ENCODE data around the gene TFEC.

The TFEC gene

DNA sequence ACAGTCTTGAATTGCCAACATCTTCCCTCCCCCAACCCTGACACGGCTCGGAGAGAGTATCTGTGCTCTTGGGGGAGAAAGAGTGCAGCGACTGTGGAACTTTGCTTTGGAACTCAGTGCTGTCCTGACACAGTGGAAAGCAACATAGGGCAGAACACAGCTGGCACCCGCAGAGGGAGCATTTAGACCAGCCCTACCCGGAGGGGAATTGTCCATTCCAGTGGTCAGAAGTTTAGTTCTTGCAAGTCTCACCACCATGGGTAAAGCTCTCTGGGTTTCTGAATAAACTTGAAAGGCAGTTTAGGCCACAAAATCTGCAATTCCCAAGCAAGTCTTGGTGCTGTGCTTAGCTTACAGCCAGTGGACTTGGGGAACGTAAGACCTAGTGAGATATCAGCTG is 34.9 kb downstream of the TFEC start:
- Histone ChIP-seq H3K27me3 (ENCODE audit: control insufficient read depth, low read length) (no peaks in the 10 kb centered on the region), H3K4me3 (ENCODE audit: low read length) (no peak overlapping the region), H3K9me3 (ENCODE audit: control insufficient read depth, insufficient read depth, low read length) (no peaks in the 10 kb centered on the region), H4K20me1 (ENCODE audit: control insufficient read depth, insufficient read depth, low read depth, low read length) (no peaks in the 10 kb centered on the region), H3K27ac (ENCODE audit: low read depth, low read length) (no peak overlapping the region), H3K9me2 (replicated peaks; ENCODE audit: control insufficient read depth, low read length) (no peaks in the 10 kb centered on the region), H3K4me2 (ENCODE audit: low read length) (no peak overlapping the region), H3F3A (ENCODE audit: control insufficient read depth, insufficient read depth) (no peaks in the 10 kb centered on the region), H3K79me2 (ENCODE audit: control insufficient read depth, low read length) (no peaks in the 10 kb centered on the region), H3K36me3 (ENCODE audit: control insufficient read depth, low read length) (no peaks in the 10 kb centered on the region), H3K4me1 (ENCODE audit: control insufficient read depth, low read length) (no peaks in the 10 kb centered on the region)
- TF ChIP-seq CTCF (IDR thresholded peaks at IDR 0.05; ENCODE audit: low read depth, low read length, poor library complexity, severe bottlenecking) (no peak), EZH2phosphoT487 (IDR thresholded peaks at IDR 0.05; ENCODE audit: borderline replicate concordance, low read length) (no peak)

DNA sequence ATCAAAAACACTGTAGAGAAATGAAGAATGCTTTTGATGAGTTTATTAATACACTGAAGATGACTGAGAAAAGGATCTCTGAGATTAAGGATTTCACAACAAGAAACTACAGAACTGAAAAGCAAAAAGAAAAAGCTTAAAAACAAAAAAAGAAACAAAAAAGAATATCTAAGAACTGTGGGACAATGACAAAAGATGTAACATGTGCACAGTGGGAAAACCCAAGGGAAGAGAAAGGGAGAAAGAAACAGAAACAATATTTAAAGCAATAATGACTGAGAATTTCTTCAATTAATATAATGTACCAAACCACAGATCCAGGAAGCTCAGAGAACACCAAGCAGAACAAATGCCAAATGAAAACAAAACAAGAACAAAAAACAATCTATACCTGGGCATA is 42.2 kb downstream of the TFEC start:
- Histone ChIP-seq H3F3A (ENCODE audit: control insufficient read depth, insufficient read depth) (no peaks in the 10 kb centered on the region), H3K9me3 (ENCODE audit: control insufficient read depth, insufficient read depth, low read length) (no peaks in the 10 kb centered on the region), H3K4me2 (ENCODE audit: low read length) (no peak overlapping the region), H3K9me2 (replicated peaks; ENCODE audit: control insufficient read depth, low read length) (no peaks in the 10 kb centered on the region), H3K4me1 (ENCODE audit: control insufficient read depth, low read length) (no peaks in the 10 kb centered on the region), H3K27ac (ENCODE audit: low read depth, low read length) (no peak overlapping the region), H3K27me3 (ENCODE audit: control insufficient read depth, low read length) (no peaks in the 10 kb centered on the region), H3K36me3 (ENCODE audit: control insufficient read depth, low read length) (no peaks in the 10 kb centered on the region), H3K4me3 (ENCODE audit: low read length) (no peak overlapping the region), H4K20me1 (ENCODE audit: control insufficient read depth, insufficient read depth, low read depth, low read length) (no peaks in the 10 kb centered on the region), H3K79me2 (ENCODE audit: control insufficient read depth, low read length) (no peaks in the 10 kb centered on the region)
- TF ChIP-seq CTCF (IDR thresholded peaks at IDR 0.05; ENCODE audit: low read depth, low read length, poor library complexity, severe bottlenecking) (no peak), EZH2phosphoT487 (IDR thresholded peaks at IDR 0.05; ENCODE audit: borderline replicate concordance, low read length) (no peak)

- H3K27me3 ChIP-seq (ENCODE audit: control insufficient read depth, low read length) = no peaks in the 10 kb centered on the region
- H4K20me1 ChIP-seq (ENCODE audit: control insufficient read depth, insufficient read depth, low read depth, low read length) = no peaks in the 10 kb centered on the region
- H3K9me3 ChIP-seq (ENCODE audit: control insufficient read depth, insufficient read depth, low read length) = no peaks in the 10 kb centered on the region
- H3K9me2 ChIP-seq (replicated peaks; ENCODE audit: control insufficient read depth, low read length) = no peaks in the 10 kb centered on the region
- H3F3A ChIP-seq (ENCODE audit: control insufficient read depth, insufficient read depth) = no peaks in the 10 kb centered on the region
- TF ChIP-seq EZH2phosphoT487 (IDR thresholded peaks at IDR 0.05; ENCODE audit: borderline replicate concordance, low read length) (no peak), CTCF (IDR thresholded peaks at IDR 0.05; ENCODE audit: low read depth, low read length, poor library complexity, severe bottlenecking) (no peak)
- no peaks in the 10 kb centered on the region for H3K36me3 ChIP-seq (ENCODE audit: control insufficient read depth, low read length)
- H3K4me3 ChIP-seq (ENCODE audit: low read length) = no peak overlapping the region
- H3K27ac ChIP-seq (ENCODE audit: low read depth, low read length) = no peak overlapping the region
- H3K79me2 ChIP-seq (ENCODE audit: control insufficient read depth, low read length) = no peaks in the 10 kb centered on the region
- H3K4me2 ChIP-seq (ENCODE audit: low read length) = no peak overlapping the region
- H3K4me1 ChIP-seq (ENCODE audit: control insufficient read depth, low read length) = no peaks in the 10 kb centered on the region
Measured at GRCh38 chr7:115987486-115987885, 43.1 kb downstream of the TFEC start.

DNA sequence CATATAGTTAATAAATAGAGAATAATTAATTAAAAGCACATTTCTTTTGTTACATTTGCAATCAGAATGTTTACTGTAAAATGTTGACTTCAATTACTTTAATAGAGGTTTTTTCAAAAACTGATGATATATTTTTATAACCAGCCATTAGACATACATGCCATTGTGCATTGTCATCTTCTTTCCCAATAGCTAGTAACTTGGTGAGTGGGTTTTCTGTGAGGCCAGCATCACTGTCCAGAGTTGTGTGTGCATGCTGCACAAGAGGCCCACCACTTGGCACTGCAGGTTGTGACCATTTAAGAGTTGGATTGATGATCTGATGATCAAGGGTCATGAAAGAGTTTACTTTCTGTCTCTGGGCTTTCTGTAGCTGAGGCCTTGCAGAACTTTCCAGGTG is 46.5 kb downstream of the TFEC start:
- TF ChIP-seq EZH2phosphoT487 (IDR thresholded peaks at IDR 0.05; ENCODE audit: borderline replicate concordance, low read length) (no peak), CTCF (IDR thresholded peaks at IDR 0.05; ENCODE audit: low read depth, low read length, poor library complexity, severe bottlenecking) (no peak)
- Histone ChIP-seq H3K4me1 (ENCODE audit: control insufficient read depth, low read length) (no peaks in the 10 kb centered on the region), H3K4me3 (ENCODE audit: low read length) (no peak overlapping the region), H3K4me2 (ENCODE audit: low read length) (no peak overlapping the region), H3K9me2 (replicated peaks; ENCODE audit: control insufficient read depth, low read length) (no peaks in the 10 kb centered on the region), H3K9me3 (ENCODE audit: control insufficient read depth, insufficient read depth, low read length) (no peaks in the 10 kb centered on the region), H3K36me3 (ENCODE audit: control insufficient read depth, low read length) (no peaks in the 10 kb centered on the region), H3K27ac (ENCODE audit: low read depth, low read length) (no peak overlapping the region), H3K27me3 (ENCODE audit: control insufficient read depth, low read length) (no peaks in the 10 kb centered on the region), H3F3A (ENCODE audit: control insufficient read depth, insufficient read depth) (no peaks in the 10 kb centered on the region), H4K20me1 (ENCODE audit: control insufficient read depth, insufficient read depth, low read depth, low read length) (no peaks in the 10 kb centered on the region), H3K79me2 (ENCODE audit: control insufficient read depth, low read length) (no peaks in the 10 kb centered on the region)
